GM21528 (cell line): ENCODE data around the gene AIM2.
"Not testable (repeated sequence)": the region's sequence is repeated elsewhere in the genome, so short reads cannot be mapped to it uniquely, and the experiment has no call there.

Experiments used
- ATAC-seq: cut with Tn5 transposase; IDR thresholded peaks from one replicate; pipeline ENCODE4 v1.9.1; 2021; ENCODE audit warnings: mild to moderate bottlenecking, moderate library complexity; ENCODE audit not compliant: unreplicated experiment, low FRiP score

The AIM2 gene

DNA sequence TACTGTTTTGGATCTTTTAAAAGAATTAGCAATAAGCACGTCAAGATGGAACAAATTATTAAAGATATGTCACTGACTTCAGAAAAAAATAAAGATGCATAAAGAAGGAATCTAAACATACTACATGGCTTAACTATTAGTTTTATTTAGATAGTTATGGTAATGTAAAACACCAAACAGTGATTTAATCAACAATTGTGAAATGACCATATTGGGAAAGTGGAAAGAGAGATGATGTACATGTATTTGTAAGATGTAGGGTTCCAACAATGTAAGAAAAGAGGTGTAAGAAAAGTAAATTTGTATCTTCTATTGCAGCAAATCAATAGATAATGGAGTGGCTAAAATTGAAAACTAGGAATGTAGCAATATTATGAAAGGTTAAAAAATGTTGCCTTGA is 6.4 kb upstream of the AIM2 start:
- no peak for ATAC-seq

DNA sequence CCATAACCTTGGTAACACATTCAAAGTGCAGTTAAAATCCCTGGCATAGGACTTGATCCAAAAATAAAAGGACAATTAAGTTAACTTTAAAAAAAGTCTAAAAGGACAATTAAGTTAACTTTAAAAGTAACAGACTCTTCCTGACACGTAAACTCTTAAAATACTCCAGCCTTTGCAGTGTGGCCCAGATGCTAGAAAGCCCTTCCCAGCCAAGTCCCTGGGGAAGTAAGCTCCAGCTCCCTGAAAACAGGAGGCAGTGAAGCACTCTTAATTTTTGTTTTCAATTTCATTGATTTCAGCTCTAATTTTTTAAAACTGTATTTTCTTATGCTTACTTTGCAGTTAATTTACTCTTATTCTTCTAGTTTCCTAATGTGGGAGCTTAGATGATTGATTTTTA is 5.1 kb upstream of the AIM2 start:
- ATAC-seq, result no peak

DNA sequence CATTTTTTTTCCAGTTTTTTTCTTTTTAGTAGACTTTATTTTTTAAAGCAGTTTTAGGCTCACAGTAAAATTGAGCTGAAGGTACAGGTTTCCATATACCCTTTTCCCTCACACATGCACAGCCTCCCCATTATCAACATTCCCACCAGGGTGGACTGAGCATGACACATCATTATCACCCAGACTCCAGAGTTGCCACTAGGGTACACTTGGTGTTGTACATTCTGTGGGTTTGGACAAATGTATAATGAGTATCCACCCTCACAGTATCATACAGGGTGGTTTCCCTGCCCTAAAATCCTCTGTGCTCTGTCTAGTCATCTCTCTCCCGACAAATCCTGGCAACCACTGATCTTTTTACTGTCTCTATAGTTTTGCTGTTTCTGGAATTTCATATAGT is 3.0 kb upstream of the AIM2 start:
- ATAC-seq, result no peak

DNA sequence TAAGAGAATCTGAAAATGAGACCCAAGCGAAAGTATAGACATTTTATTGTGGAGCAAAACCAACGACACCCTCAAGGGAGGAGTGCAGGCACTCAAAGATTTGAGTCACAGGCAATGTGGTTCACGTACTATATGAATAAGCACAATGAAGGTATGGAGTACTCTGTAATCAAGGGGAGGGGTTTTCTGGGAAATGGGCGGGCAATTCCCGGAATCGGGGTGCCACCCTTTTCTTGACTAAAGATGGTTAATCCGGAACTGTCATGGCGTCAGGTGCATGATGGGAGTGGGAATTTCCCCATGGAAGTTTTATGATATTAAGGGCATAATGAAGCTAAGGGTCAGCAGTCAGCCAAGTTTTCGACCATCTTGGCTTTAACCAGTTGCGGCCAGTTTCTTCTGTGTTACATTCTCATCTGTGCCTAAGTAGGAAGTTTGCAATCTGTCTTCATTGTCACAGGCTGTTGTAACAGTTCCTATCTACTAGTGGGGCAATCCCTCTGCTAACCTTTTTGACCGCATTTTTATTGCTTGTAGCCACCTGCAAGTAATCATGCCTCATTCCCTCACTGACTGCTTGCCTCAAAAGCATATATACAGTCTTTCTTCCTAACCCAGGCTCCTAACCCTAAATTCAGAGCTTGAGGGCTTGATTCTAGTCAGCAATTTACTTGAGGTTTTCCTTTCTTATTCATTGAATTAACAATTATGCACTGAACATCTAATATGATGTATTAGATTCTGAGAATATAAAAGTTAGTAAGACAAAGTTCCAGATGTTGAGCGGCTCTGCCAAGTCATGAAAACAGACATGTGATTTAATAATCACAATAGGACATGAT is 775 bp upstream of the AIM2 start:
- ATAC-seq, result peak; percentile 83

DNA sequence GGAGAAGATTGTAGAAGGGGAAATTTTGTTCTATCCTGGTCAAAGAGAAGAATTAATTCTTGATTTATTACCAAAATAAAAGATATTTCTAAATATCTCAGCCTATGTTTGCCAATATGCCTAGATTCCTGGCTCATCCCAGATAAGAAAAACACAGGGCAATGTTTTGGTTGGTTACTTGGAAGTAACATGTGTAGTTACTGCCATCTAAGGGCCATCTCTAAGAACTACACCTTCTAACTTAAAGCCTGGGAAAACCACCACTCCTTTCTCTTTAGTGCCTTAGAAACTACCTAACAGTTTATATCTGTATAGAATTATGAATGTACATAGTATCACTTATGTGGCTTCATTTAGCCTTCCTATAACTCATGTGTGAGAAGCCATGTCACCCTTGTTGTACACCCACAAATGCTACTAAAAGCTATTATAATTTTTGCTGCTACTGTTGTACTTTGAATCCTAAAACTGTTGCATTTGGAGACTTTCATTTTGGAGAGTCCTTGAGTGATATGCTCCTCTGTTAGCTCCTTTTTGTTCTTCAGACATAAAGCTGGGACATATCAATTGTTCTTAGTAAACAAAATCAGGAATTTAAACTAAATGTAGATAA is 4.5 kb downstream of the AIM2 start:
- no peak for ATAC-seq

DNA sequence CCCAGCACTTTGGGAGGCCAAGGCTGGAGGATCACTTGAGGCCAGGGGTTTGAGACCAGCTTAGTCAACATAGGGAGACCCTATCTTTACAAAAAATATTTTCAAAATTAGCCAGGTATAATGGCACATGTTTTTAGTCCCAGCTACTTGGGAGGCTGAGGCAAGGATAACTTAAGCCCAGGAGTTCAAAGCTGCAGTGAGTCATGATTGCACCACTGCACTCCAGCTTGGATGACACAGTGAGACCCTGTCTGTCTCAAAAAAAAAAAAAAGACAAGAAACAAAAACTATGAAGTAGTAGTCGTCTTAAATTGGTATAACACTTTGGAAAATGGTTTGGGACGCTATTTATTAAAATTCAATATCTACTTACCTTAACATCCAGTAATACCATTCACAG is 7.7 kb downstream of the AIM2 start:
- no peak for ATAC-seq

DNA sequence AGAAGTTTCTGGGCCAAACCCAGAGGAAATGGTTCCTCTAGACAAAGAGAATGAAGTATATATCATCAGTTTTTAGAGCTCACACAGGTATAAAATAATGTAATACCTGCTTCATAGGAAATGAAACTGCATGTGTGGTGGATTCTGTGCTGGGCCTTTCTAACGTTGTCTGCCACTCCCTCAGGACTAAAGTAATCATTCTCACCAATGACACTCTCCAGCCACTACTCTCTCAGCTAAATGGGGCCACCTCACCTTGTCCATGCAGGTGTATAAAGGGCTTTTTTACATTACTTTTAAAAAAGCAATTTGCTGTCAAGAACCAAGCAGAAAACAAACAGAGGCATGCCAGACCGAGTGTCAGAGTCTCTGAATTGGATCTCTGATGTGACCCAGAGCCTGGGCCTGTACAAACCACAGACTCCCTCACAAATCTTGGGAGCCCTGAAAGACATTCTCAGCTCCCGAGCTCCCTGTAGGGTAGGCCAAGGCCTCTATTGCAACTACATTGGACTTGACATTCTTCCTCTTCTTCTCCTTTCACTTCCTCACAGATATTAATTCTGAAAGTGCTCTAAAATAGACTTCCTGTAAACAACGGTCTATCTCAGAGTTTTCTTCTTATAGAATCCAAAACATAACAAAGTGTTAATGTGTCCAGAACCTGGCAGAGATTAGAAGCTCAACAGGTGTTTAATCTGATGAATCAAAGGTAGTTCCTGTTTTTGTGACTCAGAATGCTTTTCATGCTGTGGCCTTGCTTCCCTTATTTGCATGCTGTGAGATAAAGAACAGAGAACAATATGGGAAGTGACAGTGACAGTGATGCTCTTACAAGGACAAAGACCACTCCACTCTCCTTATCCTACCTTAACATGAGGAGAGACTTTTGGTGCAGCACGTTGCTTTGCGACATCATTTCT is 8.6 kb downstream of the AIM2 start:
- peak; percentile 94 for ATAC-seq

DNA sequence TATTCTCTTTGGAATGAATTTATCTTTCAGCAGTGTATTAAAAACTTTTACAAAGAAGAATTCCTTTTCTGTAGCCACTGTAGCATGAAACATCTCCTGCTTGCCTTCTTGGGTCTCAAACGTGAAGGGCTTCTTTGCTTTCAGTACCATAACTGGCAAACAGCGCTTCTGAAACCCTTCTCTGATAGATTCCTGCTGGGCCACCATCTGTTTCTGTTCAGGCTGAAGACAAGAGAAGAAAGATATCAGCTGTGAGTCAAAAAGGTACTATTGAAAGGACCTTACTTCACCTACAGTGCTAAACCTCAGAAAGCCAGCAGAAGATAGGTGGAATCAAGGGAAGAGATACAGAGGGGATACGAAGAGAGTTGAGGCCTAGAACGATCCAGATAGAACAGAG is 10.5 kb downstream of the AIM2 start:
- ATAC-seq, result no peak

DNA sequence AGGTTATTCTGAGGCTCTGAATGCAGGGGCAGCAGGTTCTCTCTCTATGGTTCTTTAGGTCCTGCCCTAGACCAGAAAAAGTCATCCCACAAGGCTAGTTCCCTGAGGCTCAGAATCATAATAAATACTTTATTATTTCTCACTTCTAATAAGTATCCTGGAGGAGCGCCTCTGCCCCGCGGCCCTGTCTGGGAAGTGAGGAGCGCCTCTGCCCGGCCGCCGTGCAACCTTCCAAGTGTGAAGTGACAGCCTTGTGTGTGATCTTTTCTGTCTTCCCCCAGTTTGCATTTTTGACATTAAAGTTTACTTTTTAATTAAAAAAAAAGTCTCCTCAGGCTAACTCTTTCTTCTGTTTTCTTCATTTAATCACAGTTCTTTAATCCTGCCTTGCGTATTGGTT is 11.5 kb downstream of the AIM2 start:
- no peak for ATAC-seq

DNA sequence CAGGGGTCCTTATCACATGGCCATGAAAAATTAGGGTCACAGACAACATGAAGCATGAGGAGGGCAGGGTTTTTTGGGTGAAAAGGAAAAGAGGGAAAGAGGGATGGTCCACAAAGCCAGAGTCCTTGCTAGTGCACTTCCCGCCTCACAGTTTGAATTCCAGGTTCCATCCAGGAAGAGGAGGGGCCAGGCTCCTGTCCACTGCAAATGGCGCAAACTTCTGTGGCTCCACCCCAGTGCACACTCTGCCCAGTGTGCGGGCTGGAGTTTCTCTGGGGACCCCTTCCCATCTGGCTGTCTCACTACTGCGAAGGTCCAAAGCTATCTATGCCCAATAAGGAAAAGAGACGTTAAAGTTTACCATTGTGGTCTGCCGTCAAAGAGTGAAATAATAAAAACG is 17.8 kb downstream of the AIM2 start:
- ATAC-seq, result no peak

DNA sequence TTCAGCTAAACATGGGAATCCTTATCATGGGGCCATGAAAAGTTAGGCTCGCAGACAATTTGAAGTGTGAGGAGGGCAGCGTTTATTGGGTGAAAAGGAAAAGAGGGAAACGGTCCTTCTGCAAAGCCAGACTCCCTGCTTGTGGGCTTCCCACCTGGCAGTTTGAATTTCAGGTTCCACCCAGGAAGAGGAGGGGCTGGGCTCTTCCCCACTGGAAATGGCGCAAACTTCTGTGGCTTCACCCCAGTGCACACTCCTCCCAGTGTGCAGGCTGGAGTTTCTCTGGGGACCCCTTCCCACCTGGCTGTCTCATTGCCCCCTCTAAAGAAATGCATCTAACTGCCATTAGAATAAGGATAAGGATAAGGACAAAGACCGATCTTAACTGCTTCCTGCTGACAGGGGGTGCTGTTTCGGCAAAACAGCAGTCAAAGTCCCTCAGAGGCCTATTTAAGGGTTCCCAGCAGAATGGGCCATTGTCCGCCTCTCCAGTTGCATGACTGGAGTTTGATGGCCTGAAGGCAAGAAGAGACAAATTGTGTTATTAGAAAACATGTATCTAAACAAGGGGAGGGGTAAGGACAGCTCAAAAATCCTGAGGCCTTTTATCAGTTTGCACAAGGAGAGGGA is 20.4 kb downstream of the AIM2 start:
- ATAC-seq, result no peak

DNA sequence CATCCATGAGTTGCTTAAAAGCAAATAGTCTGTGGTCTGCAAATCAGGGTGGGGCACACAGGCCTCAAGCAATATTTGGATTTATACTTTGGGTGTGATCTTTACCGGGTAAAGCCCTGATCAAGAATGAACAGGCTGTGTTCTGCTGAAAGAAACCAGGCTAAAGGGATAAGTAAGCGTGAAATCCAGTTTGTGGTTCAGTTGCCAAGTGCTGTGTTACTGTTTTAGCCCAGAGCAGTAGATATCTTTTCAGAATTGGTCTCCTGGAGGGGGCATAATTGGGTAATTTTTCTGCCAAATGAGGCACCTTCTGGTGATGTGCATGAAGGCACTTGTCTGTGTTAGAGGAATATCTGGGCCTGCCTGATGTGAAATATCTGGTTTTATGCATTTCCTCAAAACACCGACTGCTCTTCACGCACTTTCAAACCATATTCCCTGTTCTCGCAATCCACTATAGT is 21.4 kb downstream of the AIM2 start:
- ATAC-seq, result no peak

DNA sequence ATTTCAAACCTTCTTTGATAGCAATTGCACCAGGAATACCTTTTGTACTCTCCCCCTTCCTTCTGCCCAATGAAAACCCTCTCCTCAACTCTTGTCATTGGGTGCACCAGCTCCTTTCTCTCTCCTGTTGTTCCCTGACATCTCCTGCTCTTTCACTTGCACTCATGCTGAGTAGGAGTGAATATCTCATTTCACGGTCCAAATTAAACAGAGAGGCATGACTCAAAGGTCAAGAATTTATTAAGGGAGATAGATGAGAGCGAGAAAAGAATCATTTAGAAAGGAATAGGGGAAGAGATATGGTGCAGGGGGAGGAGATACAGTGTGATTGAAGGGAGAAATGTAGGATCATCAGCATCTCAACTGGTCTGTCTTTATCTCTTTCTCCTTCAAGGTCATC is 22.1 kb downstream of the AIM2 start:
- no peak for ATAC-seq

DNA sequence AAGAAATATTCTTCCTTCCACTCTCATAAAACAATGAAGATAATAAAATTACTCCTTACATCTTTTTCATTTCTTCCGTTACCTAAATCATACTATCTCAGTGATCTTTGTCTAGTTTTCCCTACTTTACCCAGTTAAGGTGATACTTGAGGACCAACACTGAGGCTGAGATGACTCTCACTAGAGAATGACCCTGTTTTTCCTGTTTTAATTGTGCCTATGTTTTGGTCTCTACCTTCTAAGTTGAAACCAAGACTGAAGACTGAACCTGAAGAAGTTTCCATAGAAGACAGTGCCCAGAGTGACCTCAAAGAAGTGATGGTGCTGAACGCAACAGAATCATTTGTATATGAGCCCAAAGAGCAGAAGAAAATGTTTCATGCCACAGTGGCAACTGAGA is 25.1 kb downstream of the AIM2 start:
- no peak for ATAC-seq

DNA sequence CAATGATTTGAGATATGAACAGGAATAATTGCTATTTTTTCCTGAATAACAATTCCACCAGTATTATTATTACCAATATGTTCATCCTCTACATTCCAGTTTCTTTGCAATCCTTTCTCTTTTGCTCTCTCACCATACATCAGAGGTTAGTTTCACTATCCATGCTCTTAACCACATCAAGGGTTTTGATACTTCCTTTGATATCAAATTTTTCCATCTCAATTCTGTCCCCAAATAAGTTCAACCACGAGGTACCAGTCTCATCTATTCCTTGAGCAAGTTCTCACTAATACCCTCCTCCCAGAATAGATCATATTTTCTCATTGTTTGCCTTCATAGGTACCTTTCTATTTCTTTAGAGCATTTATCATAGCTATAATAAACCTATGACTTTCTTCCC is 30.1 kb downstream of the AIM2 start:
- ATAC-seq, result not testable (repeated sequence)

DNA sequence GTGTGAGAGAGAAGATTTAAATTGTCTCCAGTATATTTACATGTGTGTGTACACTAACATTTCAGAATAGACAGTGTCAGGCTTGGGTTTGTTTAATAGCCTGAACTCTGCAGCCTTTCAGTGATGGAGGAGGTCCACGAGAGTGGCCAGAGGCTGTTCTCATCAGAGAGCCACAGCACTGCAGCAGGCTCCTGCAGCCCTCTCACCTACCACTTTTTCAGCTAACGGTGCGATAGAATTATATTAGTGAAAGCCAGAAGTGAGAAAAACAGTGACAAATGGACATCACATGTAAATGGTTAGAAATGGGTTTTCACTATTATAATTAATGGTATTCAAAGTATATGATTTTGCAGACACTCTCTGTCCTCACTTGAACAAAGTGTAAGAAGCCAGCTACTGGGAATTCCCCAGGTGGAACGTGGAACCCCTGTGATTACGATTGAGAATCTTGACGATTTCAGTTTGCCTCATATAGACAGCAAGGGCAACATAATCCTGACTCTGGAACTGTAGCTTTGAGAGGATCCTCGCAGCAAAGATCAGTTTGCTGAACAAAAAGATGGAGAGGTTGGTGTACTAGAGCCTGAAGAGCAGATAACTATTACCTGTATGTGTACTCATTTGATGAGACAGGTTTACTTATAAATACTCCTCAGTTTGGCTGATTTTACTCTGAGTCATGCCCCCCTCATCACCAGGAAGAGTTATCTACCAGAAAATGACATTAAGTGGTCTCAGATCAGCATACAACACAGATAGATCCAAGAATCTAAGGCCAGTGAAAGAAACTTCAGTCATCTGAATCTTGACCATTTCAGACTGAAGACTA is 35.5 kb downstream of the AIM2 start:
- ATAC-seq, result no peak

DNA sequence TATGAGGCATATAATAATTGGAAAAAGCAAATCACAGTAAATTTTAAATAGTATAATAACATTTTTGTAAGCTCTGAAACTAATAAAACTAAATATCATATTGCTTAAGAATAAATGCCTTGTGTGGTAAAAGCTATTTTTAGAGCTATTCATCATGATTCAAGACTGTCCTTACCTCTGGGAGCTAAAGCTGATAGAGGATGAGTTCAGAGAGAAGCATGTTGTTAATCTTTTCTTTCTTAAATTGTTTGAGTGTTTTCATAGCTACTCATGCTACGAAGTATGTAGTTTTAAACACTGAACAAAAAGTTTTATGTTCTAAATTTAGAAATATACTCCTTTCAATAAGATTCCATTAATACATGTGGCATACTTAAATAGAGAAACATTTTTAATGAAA is 36.4 kb downstream of the AIM2 start:
- ATAC-seq, result no peak

DNA sequence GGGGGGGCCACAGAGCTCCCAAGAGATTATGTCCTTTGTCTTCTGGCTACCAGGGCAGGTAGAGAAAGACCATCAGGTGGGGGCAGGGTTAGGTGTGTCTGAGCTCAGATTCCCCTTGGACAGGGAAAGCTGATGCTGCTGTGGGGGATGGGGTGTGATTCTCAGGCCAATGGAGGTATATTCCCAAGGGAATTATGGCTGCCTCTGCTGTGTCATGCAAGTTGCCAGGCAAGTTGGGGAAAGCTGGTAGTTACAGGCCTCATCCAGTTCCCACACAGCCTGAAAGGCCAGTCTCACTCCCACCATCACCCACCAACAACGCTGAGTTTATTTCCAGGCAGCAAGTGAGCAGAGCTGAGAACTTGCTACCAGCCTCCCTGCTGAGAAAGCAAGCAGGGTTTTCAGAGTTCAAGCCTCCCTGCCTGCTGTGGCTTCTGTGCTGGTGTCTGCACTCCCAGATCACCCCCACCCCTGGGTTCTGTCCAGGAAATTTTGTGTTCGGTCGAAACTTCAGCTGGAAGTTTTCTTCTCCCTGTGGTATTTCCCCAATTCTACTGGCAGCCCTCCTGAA is 45.6 kb downstream of the AIM2 start:
- no peak for ATAC-seq

DNA sequence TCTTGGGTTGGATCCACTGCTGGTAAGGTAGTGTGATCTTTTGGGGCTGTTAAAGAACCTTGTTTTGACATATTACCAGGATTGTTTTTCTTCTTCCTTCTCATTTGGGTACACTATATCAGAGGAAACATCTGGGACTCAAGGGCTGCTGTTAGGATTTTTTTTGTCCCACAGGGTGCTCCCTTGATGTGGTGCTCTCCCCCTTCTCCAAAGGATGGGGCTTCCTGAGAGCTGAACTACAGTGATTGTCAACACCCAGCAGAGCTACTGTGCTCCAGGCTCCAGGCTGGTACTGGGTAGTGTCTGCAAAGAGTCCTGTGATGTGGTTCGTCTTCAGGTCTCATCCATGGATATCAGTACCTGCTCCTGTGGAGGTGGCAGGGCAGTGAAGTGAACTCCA is 46.3 kb downstream of the AIM2 start:
- ATAC-seq, result no peak

DNA sequence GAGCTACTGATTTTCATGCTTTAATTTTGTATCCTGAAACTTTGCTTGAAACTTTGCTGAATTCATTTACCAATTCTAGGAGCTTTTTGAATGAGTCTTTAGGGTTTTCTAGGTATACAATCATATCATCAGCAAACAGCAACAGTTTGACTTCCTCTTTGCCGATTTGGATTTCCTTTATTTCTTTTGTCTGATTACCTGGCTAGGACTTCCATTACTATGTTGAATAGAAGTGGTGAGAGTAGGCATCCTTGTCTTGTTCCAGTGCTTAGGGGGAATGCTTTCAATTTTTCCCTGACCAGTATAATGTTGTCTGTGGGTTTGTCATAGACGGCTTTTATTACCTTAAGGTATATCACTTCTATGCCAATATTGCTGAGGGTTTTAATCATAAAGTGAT is 49.7 kb downstream of the AIM2 start:
- not testable (repeated sequence) for ATAC-seq
